Measurements from ENCODE around the gene ACVR2A. TPM values are rescaled to one million over a fixed set of nuclear protein-coding genes. Genes with fewer than 3 reads are reported as not detected.

The ACVR2A gene
- total RNA-seq, 4 donors from 2014 or later = 29.2 to 41.3 (median 39.2) TPM

- no peaks in the 10 kb centered on the region for H3K27me3 ChIP-seq
- TF ChIP-seq POLR2A (IDR thresholded peaks at IDR 0.05) (no peak), CTCF (IDR thresholded peaks at IDR 0.05) (no peak)
- H3K36me3 ChIP-seq = no peaks in the 10 kb centered on the region
- H3K4me1 ChIP-seq = peaks cover 0 to 5% (median 0%) of the 10 kb centered on the region in 4 donors
- no peak for DNase-seq
- no peak overlapping the region for H3K4me3 ChIP-seq
- H3K9me3 ChIP-seq = no peaks in the 10 kb centered on the region
- H3K27ac ChIP-seq = no peak overlapping the region
Observed at GRCh38 chr2:147886136-147886535, 41.3 kb downstream of the ACVR2A start.

GRCh38 chr2:147888680-147889079, 43.9 kb downstream of the ACVR2A start:
- H3K4me1 ChIP-seq = no peaks in the 10 kb centered on the region
- no peaks in the 10 kb centered on the region for H3K27me3 ChIP-seq
- no peak for TF ChIP-seq CTCF (IDR thresholded peaks at IDR 0.05)
- no peak for TF ChIP-seq POLR2A (IDR thresholded peaks at IDR 0.05)
- no peaks in the 10 kb centered on the region for H3K9me3 ChIP-seq
- H3K36me3 ChIP-seq = no peaks in the 10 kb centered on the region
- no peak overlapping the region for H3K4me3 ChIP-seq
- DNase-seq = no peak
- no peak overlapping the region for H3K27ac ChIP-seq

- Histone ChIP-seq H3K27me3 (no peaks in the 10 kb centered on the region), H3K4me1 (no peaks in the 10 kb centered on the region), H3K9me3 (no peaks in the 10 kb centered on the region), H3K36me3 (peaks cover 0 to 11% (median 0%) of the 10 kb centered on the region in 3 donors), H3K4me3 (no peak overlapping the region), H3K27ac (no peak overlapping the region)
- TF ChIP-seq CTCF (IDR thresholded peaks at IDR 0.05) (no peak), POLR2A (IDR thresholded peaks at IDR 0.05) (no peak)
- no peak for DNase-seq
Observed at GRCh38 chr2:147904051-147904450, 59.2 kb downstream of the ACVR2A start.

- Histone ChIP-seq H3K27ac (no peak overlapping the region), H3K36me3 (no peaks in the 10 kb centered on the region), H3K4me1 (no peaks in the 10 kb centered on the region), H3K4me3 (no peak overlapping the region), H3K9me3 (no peaks in the 10 kb centered on the region), H3K27me3 (no peaks in the 10 kb centered on the region)
- DNase-seq = no peak
- no peak for TF ChIP-seq CTCF (IDR thresholded peaks at IDR 0.05)
- no peak for TF ChIP-seq POLR2A (IDR thresholded peaks at IDR 0.05)
Observed at GRCh38 chr2:147909178-147909577, 64.3 kb downstream of the ACVR2A start.

- no peak overlapping the region for H3K4me3 ChIP-seq
- H3K27me3 ChIP-seq = no peaks in the 10 kb centered on the region
- no peaks in the 10 kb centered on the region for H3K9me3 ChIP-seq
- H3K36me3 ChIP-seq = no peaks in the 10 kb centered on the region
- TF ChIP-seq POLR2A (IDR thresholded peaks at IDR 0.05) = no peak
- TF ChIP-seq CTCF (IDR thresholded peaks at IDR 0.05) = peak; percentile 46 to 83 (median 80)
- no peak overlapping the region for H3K27ac ChIP-seq
- DNase-seq = peak in 1 of 3 donors; percentile 45
- H3K4me1 ChIP-seq = no peaks in the 10 kb centered on the region
Observed at GRCh38 chr2:147910990-147911473, 66.2 kb downstream of the ACVR2A start.

All from Peyer's patch (tissue), 4 donors.